AG10803 (cell line): ENCODE data around the gene WWOX.

Experiments
- DNase-seq: peaks from one replicate; pipeline ENCODE4 v3.0.0; 2010; ENCODE audit warnings: low read depth
- H3K4me3 ChIP-seq: 2 replicates; pipeline ENCODE4 v1.5.1; 2011; ENCODE audit warnings: mild to moderate bottlenecking, low read length, control low read depth
- CTCF ChIP-seq: conservative IDR thresholded peaks from 2 replicates; pipeline ENCODE4 v1.5.1; 2011; ENCODE audit warnings: mild to moderate bottlenecking, low read length, control low read depth, inconsistent platforms

Gene WWOX

GRCh38 chr16:78936060-78936459, 836.6 kb downstream of the WWOX start:
- no peak for TF ChIP-seq CTCF
- DNase-seq, result no peak
- no peak overlapping the region for H3K4me3 ChIP-seq

GRCh38 chr16:78939597-78939996, 840.1 kb downstream of the WWOX start:
- DNase-seq, result no peak
- TF ChIP-seq CTCF, result no peak
- H3K4me3 ChIP-seq, result no peak overlapping the region

- TF ChIP-seq CTCF, result no peak
- no peak overlapping the region for H3K4me3 ChIP-seq
- no peak for DNase-seq
Measured at GRCh38 chr16:78942625-78943245, 843.3 kb downstream of the WWOX start.

- H3K4me3 ChIP-seq, result no peak overlapping the region
- no peak for TF ChIP-seq CTCF
- DNase-seq, result no peak
Measured at GRCh38 chr16:78945336-78945735, 845.9 kb downstream of the WWOX start.

GRCh38 chr16:78946556-78946955, 847.1 kb downstream of the WWOX start:
- TF ChIP-seq CTCF, result no peak
- H3K4me3 ChIP-seq, result no peak overlapping the region
- DNase-seq, result no peak

GRCh38 chr16:78950768-78951167, 851.3 kb downstream of the WWOX start:
- TF ChIP-seq CTCF, result no peak
- no peak for DNase-seq
- H3K4me3 ChIP-seq, result no peak overlapping the region

- no peak for TF ChIP-seq CTCF
- no peak for DNase-seq
- no peak overlapping the region for H3K4me3 ChIP-seq
Measured at GRCh38 chr16:78952630-78953029, 853.2 kb downstream of the WWOX start.
